GDM1 (cell line): ENCODE results near the gene MYH7B.

Source experiments
- DNase-seq: peaks from one replicate; lab custom pipeline; 2025; lab: John Stamatoyannopoulos, UW

Gene MYH7B

GRCh38 chr20:34992751-34993417 lies 37.2 kb downstream of the MYH7B start:
- no peak for DNase-seq

DNA sequence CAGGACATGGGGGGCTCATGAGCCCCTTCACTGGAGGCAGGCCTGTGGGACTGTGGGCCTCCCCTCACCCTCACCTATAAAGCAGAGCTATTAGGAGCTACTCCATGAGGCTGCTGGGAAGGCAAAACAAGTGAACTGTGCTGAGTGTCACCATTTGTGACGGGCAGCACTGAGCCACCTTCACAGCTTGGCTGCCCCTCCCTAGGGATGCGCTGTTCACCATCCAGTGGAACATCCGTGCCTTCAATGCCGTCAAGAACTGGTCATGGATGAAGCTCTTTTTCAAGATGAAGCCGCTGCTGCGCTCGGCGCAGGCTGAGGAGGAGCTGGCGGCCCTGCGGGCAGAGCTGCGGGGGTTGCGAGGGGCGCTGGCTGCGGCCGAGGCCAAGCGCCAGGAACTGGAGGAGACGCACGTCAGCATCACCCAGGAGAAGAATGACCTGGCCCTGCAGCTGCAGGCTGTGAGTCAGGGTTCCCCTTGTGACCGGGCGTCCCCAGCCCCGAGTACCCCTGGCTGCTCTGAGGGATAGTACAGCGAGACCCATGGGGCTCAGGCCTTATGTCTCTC lies 38.4 kb downstream of the MYH7B start:
- DNase-seq, result no peak

DNA sequence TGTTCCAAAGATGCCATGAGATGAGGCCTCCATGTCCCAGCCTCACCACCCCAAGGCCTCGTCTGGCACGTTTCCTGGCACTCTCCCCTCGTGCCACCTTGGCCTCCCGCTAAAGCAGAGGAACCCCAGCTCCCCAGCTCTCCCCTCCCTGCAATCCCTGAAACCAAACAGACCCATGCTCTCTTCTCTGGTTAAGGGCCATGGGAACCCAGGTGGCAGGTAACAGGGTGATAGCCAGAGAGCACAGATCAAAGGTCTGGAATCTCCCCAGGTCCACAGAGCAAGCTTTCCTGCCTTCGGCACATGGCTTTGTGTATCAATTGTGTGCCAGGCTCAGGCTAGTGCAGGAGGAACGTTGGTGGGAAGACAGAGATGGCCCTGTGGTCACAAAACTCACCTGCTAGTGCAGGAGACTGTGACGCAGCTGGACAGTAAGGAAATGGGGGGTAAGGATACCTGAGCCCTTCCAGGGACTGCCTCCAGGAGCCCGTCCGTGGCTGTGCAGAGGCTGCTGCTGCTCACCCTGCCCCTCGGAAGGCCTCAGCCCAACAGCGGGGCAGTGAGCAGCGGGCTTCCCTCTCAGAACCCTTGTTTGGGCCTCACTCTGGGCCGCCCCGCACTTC lies 39.0 kb downstream of the MYH7B start:
- DNase-seq, result no peak

- no peak for DNase-seq
These were observed 39.5 kb downstream of the MYH7B start for GRCh38 chr20:34995192-34995591.

DNA sequence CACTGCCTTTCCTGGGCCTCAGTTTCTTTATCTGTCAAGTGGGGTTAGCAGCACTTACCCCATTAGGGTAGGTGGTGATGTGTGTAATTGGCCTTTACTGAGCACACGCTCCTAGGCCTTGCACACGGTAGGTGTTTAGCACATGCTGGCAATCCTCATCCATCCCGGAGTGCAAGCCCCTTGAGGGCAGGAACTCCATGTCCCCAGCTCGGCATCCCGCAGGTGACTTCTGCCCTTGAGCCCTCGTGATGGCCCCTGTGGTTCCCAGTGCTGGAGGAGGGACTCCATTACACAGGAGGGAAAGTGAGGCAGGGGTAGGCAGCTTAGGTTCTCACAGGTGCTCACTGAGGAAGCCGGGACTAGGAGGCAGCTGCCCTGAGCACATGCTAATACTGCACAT lies 40.0 kb downstream of the MYH7B start:
- DNase-seq, result no peak

GRCh38 chr20:34996243-34997028 lies 40.8 kb downstream of the MYH7B start:
- DNase-seq, result no peak

- DNase-seq, result no peak
These were observed 41.5 kb downstream of the MYH7B start for GRCh38 chr20:34997131-34997561.

DNA sequence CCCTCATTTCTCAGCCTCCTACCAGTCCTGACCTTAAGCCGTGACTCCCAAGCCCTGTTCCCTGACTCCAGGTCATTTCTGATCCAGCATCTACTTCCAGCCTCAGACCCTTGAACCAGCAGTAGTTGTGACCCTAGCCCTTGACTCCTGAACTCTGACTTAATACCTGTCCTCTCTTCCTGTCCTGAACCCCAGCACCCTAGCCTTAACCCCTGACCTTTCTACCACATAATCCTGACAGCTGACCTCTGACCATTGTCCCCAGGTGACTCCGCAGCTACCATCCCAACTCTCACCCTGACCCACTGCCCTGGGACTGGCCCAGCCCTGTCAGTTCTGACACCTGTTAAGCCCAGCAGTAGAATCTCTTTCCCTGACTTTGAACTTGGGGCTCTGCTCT lies 42.1 kb downstream of the MYH7B start:
- DNase-seq, result no peak

GRCh38 chr20:34998331-34998950 lies 42.8 kb downstream of the MYH7B start:
- DNase-seq, result no peak

GRCh38 chr20:34999021-34999451 lies 43.4 kb downstream of the MYH7B start:
- DNase-seq, result no peak

DNA sequence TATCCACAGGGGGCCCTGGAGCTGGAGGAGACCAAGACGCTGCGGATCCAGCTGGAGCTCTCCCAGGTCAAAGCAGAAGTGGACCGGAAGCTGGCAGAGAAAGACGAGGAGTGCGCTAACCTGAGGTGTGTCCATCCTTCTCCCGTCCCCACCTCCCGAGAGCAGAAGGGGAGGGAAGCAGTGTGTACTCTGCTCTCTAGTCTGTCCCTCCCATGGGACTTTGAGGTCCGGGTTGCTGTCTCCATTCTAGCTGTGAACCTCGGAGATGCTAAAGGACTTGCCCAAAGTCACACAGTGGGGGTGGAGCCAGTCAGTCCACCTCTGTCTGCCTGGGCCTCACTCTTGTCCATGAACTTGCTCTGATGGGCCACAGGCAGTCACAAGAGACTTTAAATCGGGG lies 44.1 kb downstream of the MYH7B start:
- DNase-seq, result no peak

DNA sequence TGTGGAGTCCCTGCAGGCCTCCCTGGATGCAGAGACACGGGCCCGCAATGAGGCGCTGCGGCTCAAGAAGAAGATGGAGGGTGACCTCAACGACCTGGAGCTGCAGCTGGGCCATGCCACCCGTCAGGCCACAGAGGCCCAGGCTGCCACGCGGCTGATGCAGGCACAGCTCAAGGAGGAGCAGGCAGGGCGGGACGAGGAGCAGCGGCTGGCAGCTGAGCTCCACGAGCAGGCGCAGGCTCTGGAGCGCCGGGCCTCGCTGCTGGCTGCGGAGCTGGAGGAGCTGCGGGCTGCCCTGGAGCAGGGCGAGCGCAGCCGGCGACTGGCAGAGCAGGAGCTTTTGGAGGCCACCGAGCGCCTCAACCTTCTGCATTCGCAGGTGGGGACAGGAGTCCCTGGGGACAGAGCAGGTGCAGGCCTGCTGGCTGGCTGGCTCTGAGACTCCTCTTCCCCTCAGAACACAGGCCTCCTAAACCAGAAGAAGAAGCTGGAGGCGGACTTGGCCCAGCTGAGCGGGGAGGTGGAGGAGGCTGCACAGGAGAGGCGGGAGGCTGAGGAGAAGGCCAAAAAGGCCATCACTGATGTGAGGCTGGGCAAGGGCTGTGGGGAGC lies 44.7 kb downstream of the MYH7B start:
- no peak for DNase-seq

DNA sequence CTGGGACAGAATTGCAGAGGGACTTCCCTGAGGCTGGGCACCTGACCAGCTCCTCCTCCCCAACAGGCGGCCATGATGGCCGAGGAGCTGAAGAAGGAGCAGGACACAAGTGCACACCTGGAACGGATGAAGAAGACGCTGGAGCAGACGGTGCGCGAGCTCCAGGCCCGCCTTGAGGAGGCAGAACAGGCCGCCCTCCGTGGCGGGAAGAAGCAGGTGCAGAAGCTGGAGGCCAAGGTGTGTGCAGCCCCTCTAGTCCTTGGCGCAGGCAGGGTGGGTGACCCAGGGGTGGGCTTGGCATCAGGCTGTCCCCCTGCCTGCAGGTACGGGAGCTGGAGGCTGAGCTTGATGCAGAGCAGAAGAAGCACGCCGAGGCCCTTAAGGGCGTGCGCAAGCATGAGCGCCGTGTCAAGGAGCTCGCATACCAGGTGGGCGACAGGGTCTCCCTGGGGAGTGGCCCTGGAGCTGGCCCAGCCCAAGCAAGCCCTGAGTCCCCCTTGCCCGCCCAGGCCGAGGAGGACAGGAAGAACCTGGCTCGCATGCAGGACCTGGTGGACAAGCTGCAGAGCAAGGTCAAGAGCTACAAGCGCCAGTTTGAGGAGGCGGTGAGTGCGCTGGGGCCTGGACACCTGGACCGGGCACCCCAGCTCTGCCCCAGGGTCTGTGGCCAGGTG lies 45.4 kb downstream of the MYH7B start:
- no peak for DNase-seq

GRCh38 chr20:35001596-35002362 lies 46.1 kb downstream of the MYH7B start:
- DNase-seq, result no peak

GRCh38 chr20:35002426-35003210 lies 47.0 kb downstream of the MYH7B start:
- no peak for DNase-seq

GRCh38 chr20:35003211-35004031 lies 47.8 kb downstream of the MYH7B start:
- DNase-seq, result no peak

DNA sequence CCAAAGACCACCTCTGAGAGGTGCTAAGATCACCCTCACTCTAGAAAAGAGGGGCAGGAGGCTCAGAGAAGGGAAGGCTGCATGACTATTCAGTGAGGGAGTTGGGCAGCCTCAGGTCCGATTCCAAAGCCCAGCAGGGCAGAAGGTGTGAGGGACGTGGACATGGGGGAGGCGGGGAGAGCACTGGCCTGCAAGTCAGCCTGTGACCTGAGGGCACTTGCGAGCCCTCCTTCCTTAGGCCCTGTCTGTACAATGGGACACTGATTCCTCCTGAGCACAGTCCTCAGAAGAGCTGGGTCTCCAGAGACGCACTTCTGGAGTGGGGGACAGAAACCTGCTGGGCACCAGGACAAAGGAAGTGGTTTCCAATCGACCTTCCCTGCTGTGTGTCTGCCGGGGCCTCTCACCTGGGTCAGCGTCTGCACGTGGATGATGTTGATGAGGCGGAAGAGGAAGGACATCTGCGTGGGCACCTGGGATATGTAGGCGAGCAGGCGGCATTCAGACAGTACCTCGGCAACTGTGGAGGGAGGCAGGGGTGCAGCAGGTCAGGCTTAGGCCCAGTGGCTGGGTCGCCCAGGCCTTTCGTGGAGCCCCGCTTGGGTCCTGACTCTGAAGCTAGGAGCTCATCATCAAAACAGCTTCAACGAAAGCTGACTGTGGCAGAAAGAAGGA lies 48.5 kb downstream of the MYH7B start:
- DNase-seq, result no peak

DNA sequence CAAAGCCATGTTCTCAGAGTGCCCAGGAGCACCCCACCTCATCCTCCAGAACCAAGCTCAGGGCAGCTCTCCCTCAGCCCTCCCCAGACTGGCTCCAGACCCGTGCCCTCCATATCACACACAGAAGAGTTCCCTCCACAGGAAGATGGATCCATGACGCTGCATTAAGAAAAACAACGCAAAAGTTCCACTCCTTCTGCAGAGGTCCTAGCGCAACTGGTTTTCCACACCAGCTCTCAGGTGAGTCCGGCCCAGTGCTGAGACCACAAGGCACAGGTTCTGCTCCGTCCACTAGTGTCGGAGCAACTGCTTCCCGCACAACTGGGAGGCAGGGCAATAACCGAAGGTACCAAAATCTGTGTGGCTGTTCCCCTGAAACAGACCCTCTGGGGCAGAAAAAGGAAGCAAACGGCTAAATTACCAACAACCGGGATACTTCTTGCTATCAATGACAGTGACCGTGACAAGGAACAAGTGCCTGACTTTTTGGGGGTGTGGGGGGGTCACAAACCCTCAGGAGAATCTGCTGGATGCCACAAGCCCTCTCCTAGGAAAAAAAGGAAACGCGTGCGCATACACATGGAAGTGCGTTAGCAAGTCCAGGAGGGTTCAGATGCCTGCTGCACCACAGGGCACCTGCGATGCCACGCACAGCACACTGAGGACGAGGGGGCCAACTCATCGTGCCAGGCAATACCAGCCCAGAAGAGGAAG lies 49.2 kb downstream of the MYH7B start:
- no peak for DNase-seq
